Ishikawa (cell line): ENCODE results near the gene SMAD6.

ENCODE experiments used
- CEBPB ChIP-seq: IDR thresholded peaks from 2 replicates; pipeline ENCODE4 v1.6.1; 2012
- CREB1 ChIP-seq: IDR thresholded peaks from 2 replicates; pipeline ENCODE4 v1.6.1; 2012; ENCODE audit warnings: low read depth
- EGR1 ChIP-seq: IDR thresholded peaks from 2 replicates; pipeline ENCODE4 v1.6.1; 2012
- EP300 ChIP-seq: IDR thresholded peaks from 2 replicates; pipeline ENCODE4 v1.6.1; 2012; ENCODE audit warnings: borderline replicate concordance
- FOXM1 ChIP-seq: IDR thresholded peaks from 2 replicates; pipeline ENCODE4 v1.6.1; 2012; ENCODE audit warnings: low read depth, borderline replicate concordance
- NFIC ChIP-seq: IDR thresholded peaks from 2 replicates; pipeline ENCODE4 v1.6.1; 2012
- RAD21 ChIP-seq: IDR thresholded peaks from 2 replicates; pipeline ENCODE4 v1.6.1; 2012; ENCODE audit warnings: low read depth
- TAF1 ChIP-seq: IDR thresholded peaks from 2 replicates; pipeline ENCODE4 v1.6.1; 2012; ENCODE audit warnings: low read depth, mild to moderate bottlenecking
- TCF12 ChIP-seq: IDR thresholded peaks from 2 replicates; pipeline ENCODE4 v1.6.1; 2012; ENCODE audit warnings: low read depth
- TEAD4 ChIP-seq: IDR thresholded peaks from 2 replicates; pipeline ENCODE4 v1.6.1; 2012
- YY1 ChIP-seq: IDR thresholded peaks from 2 replicates; pipeline ENCODE4 v1.6.1; 2012; ENCODE audit warnings: low read depth
- ZBTB7A ChIP-seq: IDR thresholded peaks from 2 replicates; pipeline ENCODE4 v1.6.1; 2012; ENCODE audit warnings: low read depth
- TF ChIP-seq, protein P1 (sequence below): IDR thresholded peaks from 2 replicates; pipeline ENCODE4 v1.6.1; 2012
- TF ChIP-seq, protein P2 (sequence below): IDR thresholded peaks from 2 replicates; pipeline ENCODE4 v1.6.1; 2012; ENCODE audit warnings: low read depth, mild to moderate bottlenecking
- TF ChIP-seq, protein P3 (sequence below): IDR thresholded peaks from 2 replicates; pipeline ENCODE4 v1.6.1; 2012

Gene SMAD6

DNA sequence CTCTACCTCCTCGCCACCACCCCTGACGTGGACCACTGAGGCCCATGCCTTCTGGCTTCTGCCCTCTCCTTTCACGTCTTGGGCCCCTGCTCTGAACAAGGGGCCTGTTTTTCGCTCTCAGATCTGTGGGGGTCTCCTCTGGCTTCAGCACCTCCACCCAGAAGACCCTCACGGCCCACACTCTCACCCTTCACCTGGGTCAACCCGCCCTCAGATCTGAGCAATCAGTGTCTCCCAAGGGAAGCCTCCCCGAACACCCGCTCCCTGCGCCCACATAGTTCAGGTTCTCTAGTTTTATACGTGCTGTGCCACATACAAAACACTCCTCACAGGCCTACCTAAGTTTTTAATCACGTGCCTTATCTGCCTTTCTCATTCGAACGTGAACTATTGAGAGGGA, 48.2 kb upstream of the SMAD6 start:
- TF ChIP-seq CREB1 (no peak), TEAD4 (no peak), ZBTB7A (no peak), NFIC (no peak)

DNA sequence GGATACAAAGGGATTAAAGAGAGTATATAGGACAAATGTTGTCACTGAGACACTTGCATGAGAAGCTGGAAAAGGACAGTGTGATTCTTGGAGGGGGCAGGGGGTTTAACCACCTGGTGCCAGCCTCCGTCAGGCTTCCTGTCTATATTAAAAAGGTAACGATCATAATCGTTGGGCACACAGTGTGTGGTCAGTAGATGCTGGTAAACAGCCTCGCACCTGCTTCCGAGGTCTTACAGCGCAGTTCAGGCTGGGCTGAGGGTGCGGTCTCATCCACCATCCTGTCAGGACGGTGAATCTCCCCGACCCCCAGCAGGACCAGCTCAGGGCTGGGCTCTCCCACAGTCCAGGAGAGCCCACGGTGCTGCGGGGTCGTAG, 47.7 kb upstream of the SMAD6 start:
- TF ChIP-seq RAD21 (no peak), EGR1 (no peak), TAF1 (no peak), TEAD4 (no peak), NFIC (no peak), FOXM1 (no peak), CEBPB (no peak)
- TF ChIP-seq, protein P1, sequence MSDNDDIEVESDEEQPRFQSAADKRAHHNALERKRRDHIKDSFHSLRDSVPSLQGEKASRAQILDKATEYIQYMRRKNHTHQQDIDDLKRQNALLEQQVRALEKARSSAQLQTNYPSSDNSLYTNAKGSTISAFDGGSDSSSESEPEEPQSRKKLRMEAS = no peak
- TF ChIP-seq, protein P2, sequence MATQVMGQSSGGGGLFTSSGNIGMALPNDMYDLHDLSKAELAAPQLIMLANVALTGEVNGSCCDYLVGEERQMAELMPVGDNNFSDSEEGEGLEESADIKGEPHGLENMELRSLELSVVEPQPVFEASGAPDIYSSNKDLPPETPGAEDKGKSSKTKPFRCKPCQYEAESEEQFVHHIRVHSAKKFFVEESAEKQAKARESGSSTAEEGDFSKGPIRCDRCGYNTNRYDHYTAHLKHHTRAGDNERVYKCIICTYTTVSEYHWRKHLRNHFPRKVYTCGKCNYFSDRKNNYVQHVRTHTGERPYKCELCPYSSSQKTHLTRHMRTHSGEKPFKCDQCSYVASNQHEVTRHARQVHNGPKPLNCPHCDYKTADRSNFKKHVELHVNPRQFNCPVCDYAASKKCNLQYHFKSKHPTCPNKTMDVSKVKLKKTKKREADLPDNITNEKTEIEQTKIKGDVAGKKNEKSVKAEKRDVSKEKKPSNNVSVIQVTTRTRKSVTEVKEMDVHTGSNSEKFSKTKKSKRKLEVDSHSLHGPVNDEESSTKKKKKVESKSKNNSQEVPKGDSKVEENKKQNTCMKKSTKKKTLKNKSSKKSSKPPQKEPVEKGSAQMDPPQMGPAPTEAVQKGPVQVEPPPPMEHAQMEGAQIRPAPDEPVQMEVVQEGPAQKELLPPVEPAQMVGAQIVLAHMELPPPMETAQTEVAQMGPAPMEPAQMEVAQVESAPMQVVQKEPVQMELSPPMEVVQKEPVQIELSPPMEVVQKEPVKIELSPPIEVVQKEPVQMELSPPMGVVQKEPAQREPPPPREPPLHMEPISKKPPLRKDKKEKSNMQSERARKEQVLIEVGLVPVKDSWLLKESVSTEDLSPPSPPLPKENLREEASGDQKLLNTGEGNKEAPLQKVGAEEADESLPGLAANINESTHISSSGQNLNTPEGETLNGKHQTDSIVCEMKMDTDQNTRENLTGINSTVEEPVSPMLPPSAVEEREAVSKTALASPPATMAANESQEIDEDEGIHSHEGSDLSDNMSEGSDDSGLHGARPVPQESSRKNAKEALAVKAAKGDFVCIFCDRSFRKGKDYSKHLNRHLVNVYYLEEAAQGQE = no peak

DNA sequence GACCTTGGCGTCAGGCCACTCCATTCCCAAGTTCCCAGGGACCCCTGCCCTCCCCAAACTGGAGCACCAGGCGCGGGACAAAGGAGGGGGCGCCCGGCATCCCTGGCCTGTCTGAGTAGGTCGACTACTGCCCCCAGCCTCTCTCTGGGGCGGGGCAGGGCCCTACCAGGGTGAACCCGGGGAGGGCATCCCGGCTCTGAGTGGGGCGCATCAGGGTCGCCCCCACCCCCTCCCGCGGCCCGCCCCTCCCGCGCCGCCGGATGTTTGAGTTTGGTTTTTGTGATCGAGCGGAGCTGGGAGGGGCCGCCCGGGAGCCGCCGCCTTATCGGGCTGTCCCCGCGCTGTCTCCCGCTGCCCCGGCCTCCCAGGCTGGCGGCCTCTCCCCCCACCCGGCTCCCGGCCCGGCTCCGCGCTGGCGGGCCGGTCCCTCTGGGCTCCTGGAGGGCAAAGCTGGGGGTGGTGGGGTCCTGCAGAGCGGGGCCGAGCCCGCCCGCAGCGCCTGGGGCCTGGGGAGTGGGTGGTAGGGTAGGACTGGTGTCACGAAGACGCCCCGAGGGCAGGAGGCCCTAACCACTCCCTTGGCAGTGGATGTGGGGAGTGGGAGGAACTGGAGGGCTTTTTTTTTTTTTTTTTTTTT, 47.2 kb upstream of the SMAD6 start:
- TF ChIP-seq, protein P2 = no peak
- TF ChIP-seq, protein P3, sequence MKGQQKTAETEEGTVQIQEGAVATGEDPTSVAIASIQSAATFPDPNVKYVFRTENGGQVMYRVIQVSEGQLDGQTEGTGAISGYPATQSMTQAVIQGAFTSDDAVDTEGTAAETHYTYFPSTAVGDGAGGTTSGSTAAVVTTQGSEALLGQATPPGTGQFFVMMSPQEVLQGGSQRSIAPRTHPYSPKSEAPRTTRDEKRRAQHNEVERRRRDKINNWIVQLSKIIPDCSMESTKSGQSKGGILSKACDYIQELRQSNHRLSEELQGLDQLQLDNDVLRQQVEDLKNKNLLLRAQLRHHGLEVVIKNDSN = no peak
- TF ChIP-seq RAD21 (no peak), EGR1 (no peak), ZBTB7A (no peak), NFIC (no peak), CREB1 (no peak), TCF12 (no peak), EP300 (no peak), TEAD4 (no peak), TAF1 (no peak), FOXM1 (no peak), YY1 (no peak)
- TF ChIP-seq, protein P1 = no peak

DNA sequence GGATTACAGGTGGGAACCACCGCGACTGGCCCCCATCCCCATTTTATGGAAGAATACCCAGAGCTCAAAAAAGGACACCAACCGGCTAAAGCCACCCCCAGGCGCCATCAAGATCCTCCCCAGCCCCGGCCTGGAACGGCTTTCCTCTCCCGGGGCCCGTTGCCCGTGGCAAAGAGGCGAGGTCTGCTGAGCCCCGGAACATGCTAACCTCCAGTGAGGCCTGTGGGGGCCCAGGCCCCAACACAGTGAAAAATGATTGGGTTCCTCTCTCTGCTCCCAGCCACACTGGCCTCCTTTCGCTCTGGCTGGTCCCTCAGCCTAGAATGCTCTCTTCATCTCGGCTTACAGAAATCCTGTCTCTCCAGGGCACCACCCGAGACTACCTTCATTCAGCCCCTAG, 46.5 kb upstream of the SMAD6 start:
- TF ChIP-seq, protein P1 = no peak
- TF ChIP-seq NFIC (no peak), TCF12 (no peak), CREB1 (no peak), EP300 (no peak), FOXM1 (no peak), RAD21 (no peak), ZBTB7A (no peak), YY1 (no peak), TAF1 (no peak), CEBPB (no peak), EGR1 (no peak), TEAD4 (no peak)
- TF ChIP-seq, protein P3 = no peak
- TF ChIP-seq, protein P2 = no peak
